ENCODE measurements around the gene JARID2. TPM values are rescaled to one million over a fixed set of nuclear protein-coding genes. Genes with fewer than 3 reads are reported as not detected.
"Not testable (repeated sequence)": the region's sequence is repeated elsewhere in the genome, so short reads cannot be mapped to it uniquely, and the experiment has no call there.

Gene JARID2
- total RNA-seq, 3 donors from 2014 or later: 10.6 to 11.8 (median 11.4) TPM

GRCh38 chr6:15320693-15321092, 74.8 kb downstream of the JARID2 start:
- H3K4me1 ChIP-seq (ENCODE audit: low read depth): peaks cover 8% of the 10 kb centered on the region

DNA sequence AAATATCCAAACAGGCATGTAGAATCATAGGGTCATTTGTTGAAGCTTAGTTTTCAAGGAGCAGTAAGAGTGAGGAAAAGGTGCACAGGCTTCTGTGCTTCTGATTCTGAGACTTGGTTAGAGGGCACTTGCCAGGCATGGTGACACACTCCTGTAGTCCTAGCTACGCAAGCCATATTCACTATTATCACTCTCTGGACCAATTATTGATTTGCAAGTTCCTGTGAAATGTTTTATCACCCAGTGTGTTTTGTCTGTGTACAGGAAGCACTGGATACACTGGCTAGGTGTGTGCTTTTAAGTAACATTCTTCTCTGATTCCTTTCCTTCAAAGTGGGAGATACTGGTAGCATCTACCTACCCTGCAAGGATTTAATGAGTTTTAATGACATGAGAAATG, 76.3 kb downstream of the JARID2 start:
- Histone ChIP-seq H3K4me3 (no peak overlapping the region), H3K9me3 (no peaks in the 10 kb centered on the region), H3K4me1 (ENCODE audit: low read depth) (peaks cover 8% of the 10 kb centered on the region), H3K36me3 (ENCODE audit: low read depth) (no peaks in the 10 kb centered on the region)
- TF ChIP-seq, protein P1, sequence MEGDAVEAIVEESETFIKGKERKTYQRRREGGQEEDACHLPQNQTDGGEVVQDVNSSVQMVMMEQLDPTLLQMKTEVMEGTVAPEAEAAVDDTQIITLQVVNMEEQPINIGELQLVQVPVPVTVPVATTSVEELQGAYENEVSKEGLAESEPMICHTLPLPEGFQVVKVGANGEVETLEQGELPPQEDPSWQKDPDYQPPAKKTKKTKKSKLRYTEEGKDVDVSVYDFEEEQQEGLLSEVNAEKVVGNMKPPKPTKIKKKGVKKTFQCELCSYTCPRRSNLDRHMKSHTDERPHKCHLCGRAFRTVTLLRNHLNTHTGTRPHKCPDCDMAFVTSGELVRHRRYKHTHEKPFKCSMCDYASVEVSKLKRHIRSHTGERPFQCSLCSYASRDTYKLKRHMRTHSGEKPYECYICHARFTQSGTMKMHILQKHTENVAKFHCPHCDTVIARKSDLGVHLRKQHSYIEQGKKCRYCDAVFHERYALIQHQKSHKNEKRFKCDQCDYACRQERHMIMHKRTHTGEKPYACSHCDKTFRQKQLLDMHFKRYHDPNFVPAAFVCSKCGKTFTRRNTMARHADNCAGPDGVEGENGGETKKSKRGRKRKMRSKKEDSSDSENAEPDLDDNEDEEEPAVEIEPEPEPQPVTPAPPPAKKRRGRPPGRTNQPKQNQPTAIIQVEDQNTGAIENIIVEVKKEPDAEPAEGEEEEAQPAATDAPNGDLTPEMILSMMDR (IDR thresholded peaks at IDR 0.05): no peak
- DNase-seq (no peak), ATAC-seq (no peak)
- intact Hi-C loops (cut with DNase I, micrococcal nuclease): no loop called here

More at GRCh38 chr6:15320693-15321092, 74.8 kb downstream of the JARID2 start:
- TF ChIP-seq, protein P1 (IDR thresholded peaks at IDR 0.05): no peak
- ATAC-seq (no peak), DNase-seq (no peak)
- H3K4me3 ChIP-seq: no peak overlapping the region
- H3K9me3 ChIP-seq: no peaks in the 10 kb centered on the region
- intact Hi-C loops (cut with DNase I, micrococcal nuclease): no loop called here
- H3K36me3 ChIP-seq (ENCODE audit: low read depth): no peaks in the 10 kb centered on the region

DNA sequence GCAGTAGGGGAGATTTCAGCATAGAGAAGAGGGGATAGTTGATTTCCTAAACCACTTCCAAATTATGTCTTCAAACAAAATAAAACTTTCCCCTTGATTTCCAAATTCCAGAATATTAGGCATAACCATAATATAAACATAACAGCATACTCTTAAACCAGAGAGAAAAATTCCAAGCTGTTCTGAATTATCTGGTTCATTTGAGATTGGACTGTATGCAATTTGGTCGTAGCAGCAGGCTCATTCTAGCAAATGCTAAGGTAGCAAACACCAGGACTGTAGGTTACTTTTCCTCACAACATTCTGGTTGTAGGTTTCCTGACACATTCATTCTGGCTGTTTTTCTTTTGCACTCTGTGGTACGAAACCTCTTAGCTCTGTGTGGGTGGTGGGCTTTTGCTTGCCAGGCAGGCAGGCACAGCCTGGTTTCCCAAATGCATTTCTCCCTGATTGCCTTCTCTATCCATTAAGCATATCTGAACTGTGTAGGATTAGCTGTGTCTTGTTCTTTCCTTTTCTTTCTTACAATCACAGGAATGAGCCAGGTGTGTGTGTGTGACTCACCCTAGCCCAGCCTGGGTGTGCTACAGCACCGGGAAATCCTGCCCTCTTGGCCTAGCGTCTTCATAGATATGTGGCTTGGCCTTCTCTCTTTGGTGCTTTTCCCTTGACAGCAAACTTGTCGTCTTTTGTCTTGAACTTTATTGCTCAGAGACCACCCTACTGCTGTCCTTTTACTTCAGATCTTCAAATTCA, 77.1 kb downstream of the JARID2 start:
- Histone ChIP-seq H3K4me1 (ENCODE audit: low read depth) (peaks cover 8% of the 10 kb centered on the region), H3K36me3 (ENCODE audit: low read depth) (no peaks in the 10 kb centered on the region), H3K4me3 (no peak overlapping the region), H3K9me3 (no peaks in the 10 kb centered on the region)
- peak; percentile 96 for ATAC-seq
- intact Hi-C loops (cut with DNase I, micrococcal nuclease): no loop called here
- TF ChIP-seq, protein P1 (IDR thresholded peaks at IDR 0.05): no peak
- DNase-seq: peak; percentile 49 to 60 (median 50)

DNA sequence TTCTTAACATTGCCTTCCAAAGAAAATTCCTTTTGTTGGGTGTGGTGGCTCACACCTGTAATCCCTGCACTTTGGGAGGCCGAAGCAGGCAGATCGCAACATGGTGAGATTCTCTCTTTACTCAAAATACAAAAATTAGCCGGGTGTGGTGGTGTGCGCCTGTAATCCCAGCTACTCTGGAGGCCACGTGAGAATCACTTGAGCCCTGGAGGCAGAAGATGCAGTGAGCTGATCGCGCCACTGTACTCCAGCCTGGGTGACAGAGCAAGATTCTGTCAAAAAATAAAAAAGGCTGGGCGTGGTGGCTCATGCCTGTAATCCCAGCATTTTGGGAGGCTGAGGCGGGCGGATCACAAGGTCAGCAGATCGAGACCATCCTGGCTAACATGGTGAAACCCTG, 77.7 kb downstream of the JARID2 start:
- intact Hi-C loops (cut with DNase I, micrococcal nuclease); H3K36me3 ChIP-seq (ENCODE audit: low read depth); H3K4me3 ChIP-seq; H3K9me3 ChIP-seq; H3K4me1 ChIP-seq (ENCODE audit: low read depth); ATAC-seq; DNase-seq: not testable (repeated sequence)

- DNase-seq (no peak), ATAC-seq (no peak)
- H3K9me3 ChIP-seq: no peaks in the 10 kb centered on the region
- TF ChIP-seq, protein P1 (IDR thresholded peaks at IDR 0.05): no peak
- H3K4me1 ChIP-seq (ENCODE audit: low read depth): no peaks in the 10 kb centered on the region
- intact Hi-C loops (cut with DNase I, micrococcal nuclease): no loop called here
- H3K36me3 ChIP-seq (ENCODE audit: low read depth): no peaks in the 10 kb centered on the region
- no peak overlapping the region for H3K4me3 ChIP-seq
Measured at GRCh38 chr6:15324427-15324985, 78.6 kb downstream of the JARID2 start.

- TF ChIP-seq, protein P1 (IDR thresholded peaks at IDR 0.05): no peak
- Histone ChIP-seq H3K4me1 (ENCODE audit: low read depth) (no peaks in the 10 kb centered on the region), H3K4me3 (no peak overlapping the region), H3K9me3 (no peaks in the 10 kb centered on the region), H3K36me3 (ENCODE audit: low read depth) (no peaks in the 10 kb centered on the region)
- intact Hi-C loops (cut with DNase I, micrococcal nuclease): no loop called here
- ATAC-seq (no peak), DNase-seq (no peak)
Measured at GRCh38 chr6:15325540-15325955, 79.7 kb downstream of the JARID2 start.

Measured in mucosa of descending colon (tissue), 3 donors.